Mesothelial cell of epicardium (in vitro differentiated cells): ENCODE results near the gene FOXC2. TPM values are rescaled to one million over a fixed set of nuclear protein-coding genes. Genes with fewer than 3 reads are reported as not detected.

Experiments
- DNase-seq, 2 experiments: peaks; one replicate each; pipeline ENCODE4 v3.0.0; 2021; ENCODE audit warnings: low spot score in 2 of 2; ENCODE audit not compliant: unreplicated experiment in 2 of 2
- H3K27ac Mint-ChIP-seq: 2 replicates; pipeline ENCODE4 v1.8.0; 2021; ENCODE audit warnings: mixed read lengths
- H3K27me3 Mint-ChIP-seq: 2 replicates; pipeline ENCODE4 v1.8.0; 2021; ENCODE audit warnings: low read depth, mixed read lengths
- H3K36me3 Mint-ChIP-seq: 2 replicates; pipeline ENCODE4 v1.8.0; 2021; ENCODE audit warnings: mixed read lengths
- H3K4me1 Mint-ChIP-seq: 2 replicates; pipeline ENCODE4 v1.8.0; 2021; ENCODE audit warnings: mixed read lengths
- H3K4me3 Mint-ChIP-seq: 2 replicates; pipeline ENCODE4 v1.8.0; 2021; ENCODE audit warnings: mild to moderate bottlenecking, moderate library complexity, mixed read lengths
- H3K9me3 Mint-ChIP-seq: 2 replicates; pipeline ENCODE4 v1.8.0; 2021; ENCODE audit warnings: mixed read lengths
- total RNA-seq: library from RNA; stranded (reverse); gene quantifications from 3 replicates; pipeline ENCODE4 v1.2.1, GENCODE V29; 2021
- TF ChIP-seq, protein P1 (sequence below): fragments of 200-600 bp; sonication (generic); IDR thresholded peaks from one replicate; pipeline ENCODE4 v1.5.0; 2021; ENCODE audit warnings: antibody characterized with exemption; ENCODE audit not compliant: unreplicated experiment

The FOXC2 gene
- total RNA-seq, 1 donor from 2014 or later: 12.3 TPM

DNA sequence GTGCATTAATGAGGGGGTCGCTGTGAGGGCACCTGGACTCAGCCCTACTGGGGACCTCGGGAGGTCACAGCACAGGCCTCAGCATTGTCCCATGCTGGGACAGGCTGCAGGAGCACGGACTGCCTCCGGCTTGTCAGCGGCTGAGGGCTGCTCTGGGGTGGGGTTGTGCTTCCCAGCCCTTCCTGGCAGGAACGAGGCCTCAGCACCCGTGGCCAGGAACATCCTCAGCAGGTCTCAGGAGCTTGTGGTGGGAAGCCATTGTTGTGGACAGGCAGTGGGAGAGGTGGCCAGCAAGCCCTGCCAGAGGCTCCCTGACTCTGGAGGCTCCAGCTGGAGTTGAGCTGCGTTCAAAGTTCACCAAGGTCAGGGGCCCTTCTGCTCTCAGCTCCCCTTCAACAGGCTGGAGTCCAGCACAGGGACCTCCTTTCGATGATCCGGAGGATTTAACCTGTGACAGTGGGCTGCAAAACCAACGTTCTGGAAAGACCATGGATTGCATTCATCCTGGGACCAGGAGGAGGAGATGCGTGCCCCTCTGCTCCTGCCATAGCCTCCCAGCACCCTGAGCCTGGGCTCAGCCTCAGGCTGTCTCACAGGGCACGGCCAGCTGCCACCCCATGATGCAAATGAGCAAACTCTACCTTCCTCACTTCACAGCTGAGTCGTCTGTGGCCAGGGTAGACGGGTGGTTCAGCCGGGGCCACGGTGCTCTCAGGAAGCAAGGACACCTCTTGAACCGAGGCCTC lies 44.3 kb downstream of the FOXC2 start:
- Mint-ChIP-seq H3K4me1 (peaks cover 43% of the 10 kb centered on the region), H3K4me3 (no peak overlapping the region), H3K27me3 (no peaks in the 10 kb centered on the region), H3K9me3 (no peaks in the 10 kb centered on the region), H3K27ac (no peak overlapping the region), H3K36me3 (no peaks in the 10 kb centered on the region)
- TF ChIP-seq, protein P1, sequence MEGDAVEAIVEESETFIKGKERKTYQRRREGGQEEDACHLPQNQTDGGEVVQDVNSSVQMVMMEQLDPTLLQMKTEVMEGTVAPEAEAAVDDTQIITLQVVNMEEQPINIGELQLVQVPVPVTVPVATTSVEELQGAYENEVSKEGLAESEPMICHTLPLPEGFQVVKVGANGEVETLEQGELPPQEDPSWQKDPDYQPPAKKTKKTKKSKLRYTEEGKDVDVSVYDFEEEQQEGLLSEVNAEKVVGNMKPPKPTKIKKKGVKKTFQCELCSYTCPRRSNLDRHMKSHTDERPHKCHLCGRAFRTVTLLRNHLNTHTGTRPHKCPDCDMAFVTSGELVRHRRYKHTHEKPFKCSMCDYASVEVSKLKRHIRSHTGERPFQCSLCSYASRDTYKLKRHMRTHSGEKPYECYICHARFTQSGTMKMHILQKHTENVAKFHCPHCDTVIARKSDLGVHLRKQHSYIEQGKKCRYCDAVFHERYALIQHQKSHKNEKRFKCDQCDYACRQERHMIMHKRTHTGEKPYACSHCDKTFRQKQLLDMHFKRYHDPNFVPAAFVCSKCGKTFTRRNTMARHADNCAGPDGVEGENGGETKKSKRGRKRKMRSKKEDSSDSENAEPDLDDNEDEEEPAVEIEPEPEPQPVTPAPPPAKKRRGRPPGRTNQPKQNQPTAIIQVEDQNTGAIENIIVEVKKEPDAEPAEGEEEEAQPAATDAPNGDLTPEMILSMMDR: no peak
- DNase-seq: no peak

DNA sequence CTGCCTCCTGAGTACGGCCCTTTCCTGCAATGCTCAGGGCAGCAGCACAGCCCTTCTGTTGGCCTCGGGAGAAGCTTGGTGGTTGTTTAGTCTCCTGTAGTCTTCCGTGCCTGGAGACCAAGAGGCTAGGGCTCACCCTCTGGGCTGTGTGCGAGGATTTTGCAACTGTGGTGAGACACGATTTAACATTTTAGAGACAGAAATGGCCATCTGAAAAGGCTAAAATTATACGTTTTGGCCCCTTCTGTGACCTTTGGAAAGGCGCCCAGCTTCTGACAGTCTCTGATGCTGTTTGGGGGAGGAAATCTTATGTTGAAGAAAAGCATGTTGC lies 44.9 kb downstream of the FOXC2 start:
- Mint-ChIP-seq H3K27ac (no peak overlapping the region), H3K4me1 (peaks cover 43% of the 10 kb centered on the region), H3K27me3 (no peaks in the 10 kb centered on the region), H3K4me3 (no peak overlapping the region), H3K9me3 (no peaks in the 10 kb centered on the region), H3K36me3 (no peaks in the 10 kb centered on the region)
- DNase-seq: no peak
- TF ChIP-seq, protein P1: no peak

DNA sequence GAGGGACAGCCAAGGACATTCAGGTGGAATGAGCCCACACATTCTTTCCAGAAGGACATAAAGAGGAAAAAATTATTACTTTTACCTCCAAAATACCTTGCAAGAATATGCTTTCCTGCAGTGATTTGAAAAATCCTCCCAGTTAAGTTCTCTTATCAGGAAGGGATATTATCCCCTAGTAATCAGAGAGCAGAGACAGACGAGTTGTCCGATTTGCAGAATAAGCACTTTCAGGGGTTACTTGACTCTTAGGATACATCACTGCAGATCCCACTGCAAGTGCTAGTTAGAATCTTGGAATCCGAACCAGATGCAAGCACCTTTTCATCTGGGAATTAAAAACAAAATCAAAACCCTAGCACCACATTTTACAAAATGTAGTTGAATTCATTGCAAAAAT lies 45.3 kb downstream of the FOXC2 start:
- TF ChIP-seq, protein P1: no peak
- Mint-ChIP-seq H3K4me3 (no peak overlapping the region), H3K27ac (no peak overlapping the region), H3K27me3 (no peaks in the 10 kb centered on the region), H3K4me1 (peaks cover 43% of the 10 kb centered on the region), H3K36me3 (no peaks in the 10 kb centered on the region), H3K9me3 (no peaks in the 10 kb centered on the region)
- DNase-seq: no peak

DNA sequence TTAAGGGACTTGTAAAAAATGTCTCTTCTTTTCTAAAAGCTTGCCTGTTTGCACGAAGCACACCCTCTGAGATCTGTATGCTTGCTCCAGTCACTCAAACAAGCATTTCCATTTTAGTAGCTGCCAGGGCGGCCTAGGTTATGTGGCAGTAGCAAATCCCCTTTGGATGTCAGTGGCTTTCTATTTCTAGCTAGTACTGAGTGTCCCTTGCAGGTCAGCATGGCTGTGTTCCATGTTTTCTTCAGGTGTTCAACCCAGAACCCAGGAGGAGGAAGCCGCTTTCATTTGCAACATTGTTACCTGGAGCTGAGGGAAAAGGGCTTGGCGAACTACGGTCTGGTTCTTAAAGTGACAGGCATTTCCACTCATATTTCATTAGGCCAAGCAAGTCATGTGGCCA lies 48.1 kb downstream of the FOXC2 start:
- Mint-ChIP-seq H3K4me1 (peaks cover 35% of the 10 kb centered on the region), H3K27ac (no peak overlapping the region), H3K27me3 (no peaks in the 10 kb centered on the region), H3K36me3 (no peaks in the 10 kb centered on the region), H3K9me3 (no peaks in the 10 kb centered on the region), H3K4me3 (no peak overlapping the region)
- TF ChIP-seq, protein P1: no peak
- no peak for DNase-seq

DNA sequence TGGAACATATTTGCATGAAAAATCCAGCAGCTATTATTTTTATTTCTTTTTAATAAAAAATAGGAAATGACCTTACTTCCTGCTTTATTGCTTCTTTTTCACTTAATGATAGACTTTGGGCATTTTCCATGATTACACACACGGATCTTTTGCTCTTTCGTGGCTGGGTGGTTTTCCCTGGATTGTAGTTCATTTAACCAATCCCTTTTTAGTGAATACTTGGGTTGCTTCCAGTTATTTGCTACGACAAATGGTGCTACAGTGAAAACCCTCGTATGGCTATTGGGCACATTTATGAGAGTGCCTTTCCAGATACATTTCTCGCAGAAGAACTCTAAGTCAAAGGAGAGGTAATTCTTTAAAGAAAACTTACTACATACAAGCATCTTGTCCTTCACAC lies 50.3 kb downstream of the FOXC2 start:
- peaks cover 3% of the 10 kb centered on the region for H3K27me3 Mint-ChIP-seq
- TF ChIP-seq, protein P1: no peak
- H3K4me3 Mint-ChIP-seq: no peak overlapping the region
- peaks cover 19% of the 10 kb centered on the region for H3K4me1 Mint-ChIP-seq
- no peak overlapping the region for H3K27ac Mint-ChIP-seq
- H3K9me3 Mint-ChIP-seq: no peaks in the 10 kb centered on the region
- no peak for DNase-seq
- H3K36me3 Mint-ChIP-seq: no peaks in the 10 kb centered on the region
